Activated T-cell treated with anti-CD3 and anti-CD28 coated beads, Interleukin-2, amount 50 U/mL, for 24 hours (primary cell): ENCODE results near the gene C1orf74.

Experiments used
- DNase-seq: peaks from one replicate; pipeline ENCODE4 v3.0.0-alpha.2; 2020
- H3K27ac Mint-ChIP-seq: 2 replicates; pipeline ENCODE4 v1.8.0; 2020; ENCODE audit warnings: mild to moderate bottlenecking, mixed read lengths
- H3K27me3 Mint-ChIP-seq: 2 replicates; pipeline ENCODE4 v1.8.0; 2020; ENCODE audit warnings: mixed read lengths
- H3K36me3 Mint-ChIP-seq: 2 replicates; pipeline ENCODE4 v1.8.0; 2020; ENCODE audit warnings: low read depth, mixed read lengths
- H3K4me1 Mint-ChIP-seq: 2 replicates; pipeline ENCODE4 v1.8.0; 2020; ENCODE audit warnings: low read depth, mixed read lengths
- H3K4me3 Mint-ChIP-seq: 2 replicates; pipeline ENCODE4 v1.8.0; 2020; ENCODE audit warnings: mild to moderate bottlenecking, moderate library complexity, mixed read lengths
- H3K9me3 Mint-ChIP-seq: 2 replicates; pipeline ENCODE4 v1.8.0; 2020; ENCODE audit warnings: mixed read lengths

C1orf74 gene

DNA sequence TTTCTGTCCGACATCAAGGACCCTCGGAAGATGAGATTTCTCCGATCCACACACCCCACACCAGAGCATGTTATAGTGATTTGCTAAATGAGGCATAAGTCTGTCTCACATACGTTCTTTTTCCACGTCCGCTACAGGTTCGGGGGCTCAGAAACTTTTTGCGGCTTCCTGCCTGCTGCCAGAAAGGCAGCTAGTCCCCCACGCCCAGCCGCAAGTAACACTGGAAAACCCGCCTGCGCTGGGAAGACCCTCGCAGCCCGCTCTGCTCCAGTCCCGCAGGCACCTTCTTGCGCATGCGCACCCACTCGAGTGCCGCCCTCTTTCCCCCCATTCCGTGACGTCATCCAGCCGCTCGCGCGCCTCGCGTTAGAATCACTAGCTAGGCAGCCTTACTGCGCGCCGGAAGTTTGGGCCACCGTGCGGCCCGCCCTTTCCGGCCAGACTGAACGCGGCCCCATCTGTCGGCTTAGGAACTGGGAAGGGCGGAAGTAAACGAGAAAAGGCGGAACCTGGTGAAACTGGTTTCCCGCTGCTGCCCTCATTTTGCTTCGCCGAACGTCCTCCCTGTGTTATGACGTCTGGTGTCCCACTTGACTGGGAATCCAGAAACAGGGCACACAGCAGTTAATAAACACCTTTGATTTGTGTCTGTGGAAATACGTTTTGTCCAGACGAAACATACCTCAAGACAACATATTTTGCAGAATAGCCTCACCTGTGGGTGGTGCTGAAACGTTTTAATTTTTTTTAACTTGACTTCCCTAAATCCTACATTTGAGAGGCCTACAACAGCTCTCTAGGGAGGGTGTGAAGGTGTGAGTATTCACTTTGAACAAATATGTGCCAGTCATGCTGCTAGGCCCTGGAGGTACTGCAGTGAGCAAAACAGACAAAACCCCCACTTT, at the start of gene C1orf74:
Gene C1orf74 (minus strand): TSS at position 295 of the 905 bp plus-strand sequence. CDS start 925 bp downstream, outside the sequence.
- Mint-ChIP-seq H3K27ac (peak within 1 kb of the TSS; percentile 99), H3K36me3 (peaks cover 29% of the 10 kb centered on the region), H3K27me3 (no peaks in the 10 kb centered on the region), H3K4me3 (peak within 1 kb of the TSS; percentile 95), H3K4me1 (peaks cover 41% of the 10 kb centered on the region), H3K9me3 (peaks cover 2% of the 10 kb centered on the region)
- peak; percentile 100 for DNase-seq

DNA sequence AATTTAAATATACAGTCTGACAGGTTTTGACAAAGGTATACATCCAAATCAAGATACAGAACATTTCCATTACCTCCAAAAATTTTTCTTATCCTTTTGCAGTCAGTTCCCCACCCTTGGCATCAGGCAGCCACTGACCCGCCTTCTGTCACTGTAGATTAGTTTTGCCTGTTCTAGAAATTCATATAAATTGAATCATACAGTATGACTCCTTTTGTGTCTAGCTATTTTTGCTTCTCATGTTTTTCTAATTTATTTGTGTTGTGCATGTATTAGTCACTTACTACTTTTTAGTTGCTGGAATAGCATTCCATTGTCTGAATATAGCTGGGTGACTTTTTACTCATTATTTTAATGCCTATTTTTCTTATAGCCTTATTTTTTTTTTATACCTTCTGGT, 47.3 kb upstream of the C1orf74 start:
- peaks cover 73% of the 10 kb centered on the region for H3K4me1 Mint-ChIP-seq
- no peak for DNase-seq
- H3K4me3 Mint-ChIP-seq, result no peak overlapping the region
- no peak overlapping the region for H3K27ac Mint-ChIP-seq
- no peaks in the 10 kb centered on the region for H3K27me3 Mint-ChIP-seq
- H3K9me3 Mint-ChIP-seq, result no peaks in the 10 kb centered on the region
- peaks cover 82% of the 10 kb centered on the region for H3K36me3 Mint-ChIP-seq

DNA sequence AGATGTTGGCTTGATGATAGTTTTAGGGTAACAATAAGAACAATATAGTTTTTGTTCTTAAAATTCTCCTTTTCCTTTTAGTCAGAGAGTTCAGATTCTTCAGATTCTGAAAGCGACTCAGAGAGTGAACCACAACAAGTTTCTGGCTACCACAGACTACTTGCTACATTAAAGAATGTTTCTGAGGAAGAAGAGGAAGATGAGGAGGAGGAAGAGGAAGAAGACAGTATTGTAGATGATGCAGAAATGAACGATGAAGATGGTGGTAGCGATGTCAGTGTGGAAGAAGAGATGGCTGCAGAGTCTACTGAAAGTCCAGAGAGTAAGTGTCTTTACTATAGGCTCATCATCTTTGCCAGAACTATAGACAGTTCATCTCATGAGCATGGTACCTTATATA, 46.4 kb upstream of the C1orf74 start:
- peaks cover 64% of the 10 kb centered on the region for H3K4me1 Mint-ChIP-seq
- H3K9me3 Mint-ChIP-seq, result no peaks in the 10 kb centered on the region
- DNase-seq, result no peak
- no peak overlapping the region for H3K27ac Mint-ChIP-seq
- peaks cover 73% of the 10 kb centered on the region for H3K36me3 Mint-ChIP-seq
- H3K27me3 Mint-ChIP-seq, result no peaks in the 10 kb centered on the region
- H3K4me3 Mint-ChIP-seq, result no peak overlapping the region

DNA sequence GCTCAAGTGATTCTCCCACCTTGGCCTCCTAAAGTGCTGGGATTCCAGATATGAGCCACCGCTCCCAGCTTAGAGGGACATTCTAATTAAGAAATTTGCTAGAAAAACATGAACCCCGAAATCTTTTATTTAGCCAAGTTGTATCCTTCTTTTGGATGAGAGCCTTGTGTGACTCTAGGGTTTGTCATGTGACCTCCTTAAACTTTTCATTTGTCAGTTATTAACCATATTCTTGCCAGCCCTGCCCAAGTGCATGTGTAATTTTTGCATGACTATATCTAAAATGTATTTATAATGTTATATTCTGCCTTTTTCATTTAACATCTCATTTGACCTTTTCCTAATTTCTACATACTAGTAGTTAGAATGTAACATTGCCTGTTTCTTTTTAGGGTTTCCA, 45.4 kb upstream of the C1orf74 start:
- Mint-ChIP-seq H3K27me3 (no peaks in the 10 kb centered on the region), H3K36me3 (peaks cover 63% of the 10 kb centered on the region), H3K9me3 (no peaks in the 10 kb centered on the region), H3K27ac (peak overlapping the region; percentile 71), H3K4me3 (peak overlapping the region; percentile 97), H3K4me1 (peaks cover 54% of the 10 kb centered on the region)
- no peak for DNase-seq

DNA sequence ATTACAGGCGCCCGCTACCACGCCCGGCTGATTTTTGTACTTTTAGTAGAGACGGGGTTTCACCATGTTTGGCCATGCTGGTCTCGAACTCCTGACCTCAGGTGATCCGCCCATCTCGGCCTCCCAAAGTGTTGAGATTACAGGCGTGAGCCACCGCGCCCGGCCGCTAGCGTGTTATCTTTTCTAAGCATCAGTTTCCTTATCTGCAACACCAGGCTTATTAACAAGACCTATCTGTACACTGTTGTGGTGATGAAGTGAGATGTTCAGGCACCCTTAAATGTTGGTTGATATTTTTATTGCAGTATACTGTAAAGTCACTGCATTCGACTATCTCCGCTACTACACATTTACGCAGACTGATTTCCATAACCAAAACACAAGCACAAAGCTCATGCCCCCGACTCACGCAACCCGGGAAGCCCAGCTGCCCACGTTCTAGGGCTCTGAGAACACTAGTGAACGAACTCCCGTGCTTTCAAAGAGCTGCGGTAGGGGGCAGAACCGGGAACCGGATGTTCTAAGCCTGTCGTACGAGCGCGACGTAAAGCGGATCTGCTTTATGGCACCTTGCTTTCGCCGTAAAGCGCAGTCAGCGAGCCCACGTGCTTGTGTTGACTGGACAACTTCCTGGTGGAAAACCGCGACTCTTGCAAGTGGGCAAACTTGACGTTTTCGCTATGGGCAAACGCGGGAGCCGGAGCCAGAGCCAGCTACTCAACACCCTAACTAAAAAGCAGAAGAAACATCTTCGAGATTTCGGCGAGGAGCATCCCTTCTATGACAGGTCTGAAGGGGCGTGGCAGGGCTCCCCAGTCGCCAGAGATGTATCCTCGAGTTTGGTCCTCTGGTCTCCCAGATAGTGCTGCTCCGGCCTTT, 43.3 kb upstream of the C1orf74 start, which contains the start of gene UTP25:
Gene UTP25 (plus strand): TSS at position 589 of the 879 bp plus-strand sequence. CDS start 92 bp downstream, at position 681.
- Mint-ChIP-seq H3K4me1 (peaks cover 53% of the 10 kb centered on the region), H3K9me3 (no peaks in the 10 kb centered on the region), H3K27ac (peak within 1 kb of the TSS; percentile 95), H3K36me3 (peaks cover 42% of the 10 kb centered on the region), H3K4me3 (peak within 1 kb of the TSS; percentile 97), H3K27me3 (peaks cover 4% of the 10 kb centered on the region)
- DNase-seq, result peak; percentile 95

DNA sequence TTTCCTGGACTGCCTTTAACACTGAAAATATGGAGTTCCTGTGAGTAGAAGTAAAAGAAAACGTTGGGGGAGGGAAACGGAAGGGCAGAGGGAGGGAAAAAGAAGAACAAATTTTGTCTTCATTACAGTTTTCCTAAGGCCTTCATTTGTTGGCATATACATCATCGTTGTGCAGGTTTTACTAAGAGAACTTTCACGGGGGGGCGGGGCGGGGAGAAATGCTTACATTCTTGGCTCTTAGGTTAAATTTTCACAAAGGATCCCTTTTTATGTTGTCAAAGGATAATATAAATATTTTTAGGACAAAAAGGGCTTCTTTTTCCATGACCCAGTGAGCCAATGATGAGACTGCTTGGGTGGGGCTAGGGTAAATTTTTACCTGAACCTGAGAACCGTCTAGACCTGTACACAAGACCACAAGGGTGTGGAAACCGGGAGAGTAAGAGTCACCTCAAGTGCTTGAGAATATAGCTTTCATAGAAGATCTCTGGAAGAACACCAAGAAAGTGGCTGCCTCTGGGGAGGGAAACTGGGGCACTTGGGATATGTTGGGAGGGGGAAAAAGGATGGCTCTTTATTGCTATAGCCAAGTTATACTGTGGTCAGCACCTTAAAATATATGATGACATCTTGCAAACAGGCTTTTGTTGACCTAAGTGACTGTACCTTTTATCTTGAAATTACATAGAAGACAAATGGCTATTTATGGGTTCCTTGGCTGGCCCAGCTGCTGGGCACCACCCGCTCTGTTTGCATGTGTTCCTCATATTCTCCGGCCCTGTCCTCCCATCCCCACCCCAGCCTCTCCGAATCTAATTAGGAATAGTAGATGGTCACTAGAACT, 41.5 kb upstream of the C1orf74 start:
- no peak overlapping the region for H3K27ac Mint-ChIP-seq

DNA sequence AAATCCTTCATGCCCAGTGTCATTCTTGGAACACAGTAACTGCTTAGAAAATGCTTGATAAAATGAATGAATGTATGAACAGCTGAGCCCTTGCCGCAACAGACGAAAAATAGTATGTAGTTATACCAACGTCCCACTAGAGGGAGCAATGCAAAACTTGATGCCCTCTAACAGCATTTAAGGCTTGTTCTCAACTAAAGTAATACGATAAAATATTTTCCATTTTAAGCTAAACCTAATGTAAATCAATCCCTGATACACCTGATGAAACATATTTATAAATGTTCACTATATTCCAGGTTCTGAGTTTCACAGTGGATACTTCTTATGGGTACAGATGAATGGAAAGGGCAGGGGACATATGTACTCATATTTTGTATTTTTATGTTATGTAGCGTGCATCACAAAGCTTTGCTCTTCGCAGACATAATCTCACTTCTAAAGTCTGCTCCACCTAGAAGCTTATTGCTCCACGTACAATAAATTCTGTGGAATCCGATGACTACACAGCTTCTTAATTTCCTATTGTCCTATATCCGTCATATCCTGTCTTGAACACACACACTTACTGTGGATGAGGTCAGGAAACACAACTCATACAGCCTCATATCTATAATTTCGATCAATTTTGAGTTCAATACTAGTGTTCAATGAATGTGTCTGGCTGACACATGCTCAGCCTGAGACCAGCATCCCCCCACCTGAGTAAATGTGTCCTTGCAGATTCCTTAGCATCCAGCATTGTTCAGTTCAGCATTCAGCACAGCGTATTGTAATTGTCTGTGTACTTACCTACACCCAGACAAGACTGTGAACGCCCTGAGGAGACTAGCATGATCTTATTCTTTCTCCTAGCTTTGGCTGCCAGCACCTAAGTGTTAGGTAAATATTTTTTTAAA, 39.0 kb upstream of the C1orf74 start:
- no peak for DNase-seq
- no peak overlapping the region for H3K27ac Mint-ChIP-seq
- peaks cover 6% of the 10 kb centered on the region for H3K36me3 Mint-ChIP-seq
- peaks cover 22% of the 10 kb centered on the region for H3K4me1 Mint-ChIP-seq
- no peaks in the 10 kb centered on the region for H3K9me3 Mint-ChIP-seq
- peaks cover 25% of the 10 kb centered on the region for H3K27me3 Mint-ChIP-seq
- H3K4me3 Mint-ChIP-seq, result no peak overlapping the region

More for the DNA sequence above, 41.5 kb upstream of the C1orf74 start:
- DNase-seq, result no peak
- H3K4me1 Mint-ChIP-seq, result peaks cover 42% of the 10 kb centered on the region
- H3K27me3 Mint-ChIP-seq, result peaks cover 14% of the 10 kb centered on the region
- no peaks in the 10 kb centered on the region for H3K9me3 Mint-ChIP-seq
- no peak overlapping the region for H3K4me3 Mint-ChIP-seq
- peaks cover 26% of the 10 kb centered on the region for H3K36me3 Mint-ChIP-seq

DNA sequence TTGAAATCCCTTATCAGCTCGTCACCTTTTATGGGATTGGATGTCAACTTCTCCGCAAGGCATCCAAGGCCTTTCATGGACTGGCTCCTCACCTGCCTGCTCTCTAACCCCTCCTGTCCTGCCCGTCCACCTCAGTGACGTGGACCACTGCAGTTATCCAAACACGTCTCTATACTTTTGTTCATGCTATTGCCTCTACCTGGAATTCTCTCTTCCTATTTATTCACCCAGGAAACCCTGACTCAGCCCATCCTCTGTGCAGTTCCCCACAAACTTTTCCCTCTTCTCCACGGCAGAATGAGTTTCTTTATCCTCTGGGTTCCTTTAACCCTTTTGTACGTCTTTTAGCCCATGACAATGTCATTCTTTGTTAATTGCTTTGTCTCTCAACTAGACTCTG, 38.3 kb upstream of the C1orf74 start:
- no peaks in the 10 kb centered on the region for H3K36me3 Mint-ChIP-seq
- no peaks in the 10 kb centered on the region for H3K9me3 Mint-ChIP-seq
- peaks cover 25% of the 10 kb centered on the region for H3K27me3 Mint-ChIP-seq
- peaks cover 20% of the 10 kb centered on the region for H3K4me1 Mint-ChIP-seq
- H3K27ac Mint-ChIP-seq, result no peak overlapping the region
- DNase-seq, result no peak
- H3K4me3 Mint-ChIP-seq, result no peak overlapping the region

DNA sequence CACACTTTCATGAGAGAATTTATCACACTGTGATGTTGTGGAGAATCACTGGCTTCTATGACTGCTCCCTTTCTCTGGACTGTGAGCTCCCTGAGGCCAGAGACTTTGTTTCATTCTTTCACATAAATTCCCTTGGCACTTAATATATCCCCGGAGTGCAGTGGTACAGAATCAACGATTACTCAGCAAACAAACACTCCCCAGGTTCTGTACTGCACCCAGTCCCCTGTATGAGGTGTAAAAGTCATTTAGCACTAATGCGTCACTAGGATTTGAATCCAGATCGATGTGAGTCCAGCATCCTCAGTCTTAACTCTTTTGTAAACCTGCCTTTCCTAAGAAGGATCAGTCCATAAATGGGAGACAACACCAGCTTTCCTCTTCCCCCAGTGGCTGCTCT, 36.6 kb upstream of the C1orf74 start:
- H3K4me3 Mint-ChIP-seq, result no peak overlapping the region
- H3K9me3 Mint-ChIP-seq, result no peaks in the 10 kb centered on the region
- no peak overlapping the region for H3K27ac Mint-ChIP-seq
- H3K27me3 Mint-ChIP-seq, result peaks cover 25% of the 10 kb centered on the region
- no peaks in the 10 kb centered on the region for H3K36me3 Mint-ChIP-seq
- peaks cover 13% of the 10 kb centered on the region for H3K4me1 Mint-ChIP-seq
- no peak for DNase-seq

DNA sequence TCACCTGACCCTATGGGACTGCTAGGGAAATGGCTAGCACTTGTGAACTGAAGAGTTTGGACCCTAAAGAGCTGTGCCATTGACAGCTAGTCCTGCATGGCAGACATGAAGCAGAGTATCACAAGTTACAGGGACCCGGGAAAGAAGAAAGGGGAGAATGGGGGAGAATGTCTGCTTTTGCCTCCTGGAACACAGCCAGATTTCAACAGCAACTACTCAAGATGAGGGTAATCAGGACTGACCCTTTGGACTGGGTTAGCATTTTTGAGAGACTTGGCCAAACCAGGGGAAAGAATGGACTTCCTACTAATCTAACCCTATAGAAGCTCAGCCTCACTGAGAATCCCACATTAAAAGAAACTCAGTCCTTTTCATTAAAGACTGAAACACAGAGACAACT, 34.7 kb upstream of the C1orf74 start:
- Mint-ChIP-seq H3K27ac (no peak overlapping the region), H3K27me3 (peaks cover 25% of the 10 kb centered on the region), H3K4me3 (no peak overlapping the region), H3K4me1 (peaks cover 19% of the 10 kb centered on the region), H3K9me3 (no peaks in the 10 kb centered on the region), H3K36me3 (no peaks in the 10 kb centered on the region)
- DNase-seq, result no peak

DNA sequence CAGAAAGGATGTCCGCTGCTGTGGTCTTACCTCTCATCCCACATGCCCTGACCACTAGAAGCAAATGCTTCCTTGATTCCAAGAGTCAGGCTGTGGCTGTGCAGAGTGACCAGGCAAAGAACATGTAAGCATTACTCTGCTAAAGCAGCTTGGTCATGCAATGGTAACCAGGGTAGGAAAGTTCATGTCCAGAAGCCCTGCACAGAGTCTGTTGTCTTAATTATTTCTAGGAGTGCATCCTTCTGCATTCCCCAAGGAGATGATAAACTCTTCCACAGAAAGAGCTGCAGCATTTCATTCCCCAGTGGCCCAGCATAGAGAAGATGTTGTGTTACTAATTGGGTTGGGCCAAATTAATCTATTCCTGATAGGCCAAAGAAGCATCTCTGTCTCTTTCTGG, 33.3 kb upstream of the C1orf74 start:
- Mint-ChIP-seq H3K27me3 (peaks cover 22% of the 10 kb centered on the region), H3K36me3 (no peaks in the 10 kb centered on the region), H3K4me3 (no peak overlapping the region)

DNA sequence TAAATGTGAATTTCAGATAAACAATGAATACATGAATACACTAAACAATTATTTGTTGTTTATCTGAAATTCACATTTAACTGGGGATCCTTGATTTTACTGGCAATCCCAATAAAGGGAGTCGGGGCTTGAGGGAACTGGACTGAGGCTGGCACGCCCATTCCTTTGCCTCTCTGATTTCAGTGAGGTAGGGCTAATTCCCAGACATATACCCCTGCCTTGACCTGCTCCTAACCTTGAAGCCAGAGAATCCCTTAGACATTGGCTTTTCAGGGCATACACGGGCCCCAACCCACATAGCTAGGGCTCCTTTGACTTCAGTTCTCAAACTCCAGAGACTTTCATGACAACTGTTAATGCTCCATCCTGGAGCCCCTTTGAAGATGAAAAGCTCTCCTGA, 32.6 kb upstream of the C1orf74 start:
- Mint-ChIP-seq H3K9me3 (no peaks in the 10 kb centered on the region), H3K4me3 (no peak overlapping the region), H3K27me3 (peaks cover 19% of the 10 kb centered on the region), H3K36me3 (no peaks in the 10 kb centered on the region), H3K4me1 (peaks cover 8% of the 10 kb centered on the region), H3K27ac (no peak overlapping the region)
- DNase-seq, result no peak

More for the DNA sequence above, 33.3 kb upstream of the C1orf74 start:
- Mint-ChIP-seq H3K9me3 (no peaks in the 10 kb centered on the region), H3K4me1 (peaks cover 10% of the 10 kb centered on the region), H3K27ac (no peak overlapping the region)
- no peak for DNase-seq

DNA sequence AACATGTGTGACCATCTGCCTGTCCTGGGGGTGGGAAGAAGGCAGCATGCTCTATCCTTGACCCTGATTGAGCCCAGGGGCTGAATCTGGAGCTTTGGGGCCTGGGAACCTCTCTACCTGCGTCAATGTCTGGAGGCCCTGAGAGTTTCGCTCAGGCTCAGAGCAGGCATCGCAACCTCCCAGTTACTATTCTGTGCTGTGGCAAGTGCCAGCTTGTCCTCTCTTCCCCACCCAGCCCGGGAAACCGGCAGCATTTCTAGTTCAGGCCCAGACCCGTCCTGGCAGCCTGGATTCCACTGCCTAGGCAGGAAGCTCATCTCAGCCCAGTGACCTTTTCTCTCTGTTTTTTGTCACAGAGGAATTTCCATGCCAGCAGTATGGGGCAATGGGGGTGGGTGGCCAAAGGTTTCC, 31.6 kb upstream of the C1orf74 start:
- Mint-ChIP-seq H3K27me3 (peaks cover 12% of the 10 kb centered on the region), H3K4me3 (no peak overlapping the region), H3K36me3 (no peaks in the 10 kb centered on the region), H3K27ac (peak overlapping the region; percentile 5), H3K9me3 (no peaks in the 10 kb centered on the region), H3K4me1 (peaks cover 8% of the 10 kb centered on the region)
- DNase-seq, result no peak
